Endothelial cell (in vitro differentiated cells): ENCODE data around the gene CAMKMT. TPM values are rescaled to one million over a fixed set of nuclear protein-coding genes. Genes with fewer than 3 reads are reported as not detected.

Experiments
- DNase-seq: peaks from one replicate; pipeline ENCODE4 v3.0.0; 2021; ENCODE audit warnings: low spot score
- H3K27ac Mint-ChIP-seq: one replicate; pipeline ENCODE4 v1.8.0; 2021; ENCODE audit warnings: mixed read lengths, inconsistent platforms; ENCODE audit not compliant: unreplicated experiment
- H3K27me3 Mint-ChIP-seq: one replicate; pipeline ENCODE4 v1.8.0; 2021; ENCODE audit warnings: mild to moderate bottlenecking, moderate library complexity, mixed read lengths, inconsistent platforms; ENCODE audit not compliant: unreplicated experiment
- H3K36me3 Mint-ChIP-seq: one replicate; pipeline ENCODE4 v1.8.0; 2021; ENCODE audit warnings: mild to moderate bottlenecking, low read depth, mixed read lengths, inconsistent platforms; ENCODE audit not compliant: unreplicated experiment
- H3K4me1 Mint-ChIP-seq: one replicate; pipeline ENCODE4 v1.8.0; 2021; ENCODE audit warnings: mild to moderate bottlenecking, mixed read lengths, inconsistent platforms; ENCODE audit not compliant: unreplicated experiment
- H3K4me3 Mint-ChIP-seq: one replicate; pipeline ENCODE4 v1.8.0; 2021; ENCODE audit warnings: mild to moderate bottlenecking, mixed read lengths, inconsistent platforms; ENCODE audit not compliant: unreplicated experiment
- H3K9me3 Mint-ChIP-seq: one replicate; pipeline ENCODE4 v1.8.0; 2021; ENCODE audit warnings: mixed read lengths, inconsistent platforms; ENCODE audit not compliant: unreplicated experiment
- total RNA-seq: library from RNA; stranded (reverse); fragmentation: NEBNext Ultra II Directional; extraction: Animal tissue kit (Norgen Biotek cat#: 25700); gene quantifications from one replicate; pipeline ENCODE4 v1.2.1, GENCODE V29; 2021; ENCODE audit not compliant: unreplicated experiment
- TF ChIP-seq, protein P1 (sequence below): fragments of 200-600 bp; sonication (generic); IDR thresholded peaks from one replicate; pipeline ENCODE4 v1.5.0; 2021; ENCODE audit warnings: antibody characterized with exemption; ENCODE audit not compliant: unreplicated experiment

Gene CAMKMT
- total RNA-seq, 1 donor from 2014 or later, result 8.4 TPM

DNA sequence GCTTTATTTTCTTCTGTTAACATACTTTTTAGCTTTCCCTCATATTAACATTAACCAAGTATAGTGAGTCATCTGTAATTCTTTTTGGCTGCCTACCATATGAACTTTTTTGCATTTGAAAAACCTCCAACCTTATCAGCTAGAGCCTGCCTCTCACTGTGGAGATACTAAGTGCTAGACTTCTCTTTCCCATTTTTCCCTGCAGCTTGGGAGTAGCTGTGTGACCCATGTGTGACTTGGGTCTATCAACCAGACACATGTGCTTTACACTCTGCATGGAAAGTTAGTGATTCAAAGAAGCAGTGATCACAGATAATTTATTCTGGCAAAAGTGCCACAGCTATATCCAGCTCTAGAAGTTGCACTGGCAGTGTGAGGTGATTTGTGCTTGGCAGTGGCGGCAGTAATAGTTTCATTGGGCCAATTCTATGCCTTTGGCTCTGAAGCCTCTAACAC, 36.7 kb upstream of the CAMKMT start:
- Mint-ChIP-seq H3K27me3 (no peaks in the 10 kb centered on the region), H3K36me3 (peaks cover 7% of the 10 kb centered on the region), H3K4me3 (no peak overlapping the region), H3K4me1 (no peaks in the 10 kb centered on the region), H3K9me3 (no peaks in the 10 kb centered on the region), H3K27ac (no peak overlapping the region)
- TF ChIP-seq, protein P1, sequence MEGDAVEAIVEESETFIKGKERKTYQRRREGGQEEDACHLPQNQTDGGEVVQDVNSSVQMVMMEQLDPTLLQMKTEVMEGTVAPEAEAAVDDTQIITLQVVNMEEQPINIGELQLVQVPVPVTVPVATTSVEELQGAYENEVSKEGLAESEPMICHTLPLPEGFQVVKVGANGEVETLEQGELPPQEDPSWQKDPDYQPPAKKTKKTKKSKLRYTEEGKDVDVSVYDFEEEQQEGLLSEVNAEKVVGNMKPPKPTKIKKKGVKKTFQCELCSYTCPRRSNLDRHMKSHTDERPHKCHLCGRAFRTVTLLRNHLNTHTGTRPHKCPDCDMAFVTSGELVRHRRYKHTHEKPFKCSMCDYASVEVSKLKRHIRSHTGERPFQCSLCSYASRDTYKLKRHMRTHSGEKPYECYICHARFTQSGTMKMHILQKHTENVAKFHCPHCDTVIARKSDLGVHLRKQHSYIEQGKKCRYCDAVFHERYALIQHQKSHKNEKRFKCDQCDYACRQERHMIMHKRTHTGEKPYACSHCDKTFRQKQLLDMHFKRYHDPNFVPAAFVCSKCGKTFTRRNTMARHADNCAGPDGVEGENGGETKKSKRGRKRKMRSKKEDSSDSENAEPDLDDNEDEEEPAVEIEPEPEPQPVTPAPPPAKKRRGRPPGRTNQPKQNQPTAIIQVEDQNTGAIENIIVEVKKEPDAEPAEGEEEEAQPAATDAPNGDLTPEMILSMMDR, result no peak
- no peak for DNase-seq

DNA sequence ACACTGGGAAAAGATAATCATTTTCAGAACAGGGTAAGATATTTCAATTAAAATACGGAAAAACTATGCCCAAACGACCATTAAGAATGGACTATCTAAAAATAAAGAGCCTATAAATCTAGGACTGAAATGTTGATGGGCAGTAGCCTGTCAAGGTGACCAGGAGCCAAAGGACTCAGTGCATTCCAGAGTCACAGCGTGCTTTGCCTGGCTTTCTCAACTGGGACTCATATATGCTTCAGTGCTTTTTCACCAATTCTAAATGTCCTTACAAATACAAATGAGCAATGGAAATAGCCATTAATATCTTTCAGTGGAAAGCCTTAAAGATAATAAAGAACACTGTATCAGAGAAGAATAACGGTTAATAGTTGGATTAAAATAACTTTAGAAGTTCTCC, 35.9 kb upstream of the CAMKMT start:
- H3K9me3 Mint-ChIP-seq, result no peaks in the 10 kb centered on the region
- TF ChIP-seq, protein P1, result no peak
- H3K27ac Mint-ChIP-seq, result no peak overlapping the region
- no peak for DNase-seq
- H3K4me3 Mint-ChIP-seq, result no peak overlapping the region
- peaks cover 7% of the 10 kb centered on the region for H3K36me3 Mint-ChIP-seq
- no peaks in the 10 kb centered on the region for H3K27me3 Mint-ChIP-seq
- H3K4me1 Mint-ChIP-seq, result no peaks in the 10 kb centered on the region

DNA sequence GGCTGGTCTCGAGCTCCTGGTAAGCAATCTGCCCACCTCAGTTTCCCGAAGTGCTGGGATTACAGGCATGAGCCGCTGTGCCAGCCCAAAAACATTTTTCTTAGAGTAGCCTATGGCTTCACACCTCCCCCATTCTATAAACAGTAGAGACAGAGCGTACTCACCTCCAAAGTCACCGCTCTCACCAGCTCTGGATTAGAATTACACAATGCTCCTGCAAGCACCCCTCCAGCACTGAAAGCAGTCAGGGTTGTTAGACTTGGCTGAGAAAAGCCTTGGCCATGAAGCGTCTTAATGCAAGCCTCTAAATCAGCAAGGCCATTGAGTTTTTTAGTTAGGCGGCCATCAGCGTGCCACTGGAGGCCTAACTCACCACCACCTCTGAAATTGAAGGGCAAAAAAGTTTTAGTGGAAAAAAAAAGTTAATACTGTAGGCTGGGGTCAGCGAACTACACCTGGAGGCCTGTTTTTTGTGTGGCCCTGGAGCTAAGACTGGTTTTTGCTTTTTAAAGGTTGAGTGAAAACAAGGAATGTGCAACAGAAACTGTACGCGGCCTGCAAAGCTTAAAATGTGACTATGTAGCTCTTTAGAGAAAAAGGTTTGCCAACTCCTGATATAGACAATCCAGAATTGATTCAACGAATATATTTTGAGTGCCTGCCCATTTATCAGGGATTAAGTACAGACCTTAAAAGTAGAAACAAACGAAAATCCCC, 35.0 kb upstream of the CAMKMT start:
- DNase-seq, result no peak
- H3K4me1 Mint-ChIP-seq, result no peaks in the 10 kb centered on the region
- no peak overlapping the region for H3K27ac Mint-ChIP-seq
- TF ChIP-seq, protein P1, result no peak
- H3K9me3 Mint-ChIP-seq, result no peaks in the 10 kb centered on the region
- peaks cover 7% of the 10 kb centered on the region for H3K36me3 Mint-ChIP-seq
- H3K4me3 Mint-ChIP-seq, result no peak overlapping the region
- H3K27me3 Mint-ChIP-seq, result no peaks in the 10 kb centered on the region

DNA sequence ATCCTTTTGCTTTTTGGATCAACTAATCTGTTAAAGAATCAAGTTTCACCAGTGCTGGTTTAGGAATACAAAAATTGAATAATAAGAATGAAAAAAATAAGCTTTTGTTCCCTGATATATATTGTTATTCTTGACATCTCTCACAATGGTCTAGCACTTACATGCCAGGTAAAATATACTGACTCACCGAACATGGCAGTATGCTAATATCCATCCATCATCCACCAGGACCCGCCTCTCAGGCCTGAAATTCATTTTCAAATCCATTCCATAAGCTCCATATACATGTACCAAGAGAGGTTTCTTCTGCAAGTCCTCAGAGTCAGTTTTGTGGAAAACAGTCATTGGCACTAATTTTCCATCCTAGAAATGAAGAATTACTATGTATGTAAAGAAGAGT, 33.0 kb upstream of the CAMKMT start:
- Mint-ChIP-seq H3K9me3 (no peaks in the 10 kb centered on the region), H3K4me3 (no peak overlapping the region), H3K27ac (no peak overlapping the region), H3K27me3 (no peaks in the 10 kb centered on the region), H3K36me3 (no peaks in the 10 kb centered on the region), H3K4me1 (no peaks in the 10 kb centered on the region)
- TF ChIP-seq, protein P1, result no peak
- no peak for DNase-seq

DNA sequence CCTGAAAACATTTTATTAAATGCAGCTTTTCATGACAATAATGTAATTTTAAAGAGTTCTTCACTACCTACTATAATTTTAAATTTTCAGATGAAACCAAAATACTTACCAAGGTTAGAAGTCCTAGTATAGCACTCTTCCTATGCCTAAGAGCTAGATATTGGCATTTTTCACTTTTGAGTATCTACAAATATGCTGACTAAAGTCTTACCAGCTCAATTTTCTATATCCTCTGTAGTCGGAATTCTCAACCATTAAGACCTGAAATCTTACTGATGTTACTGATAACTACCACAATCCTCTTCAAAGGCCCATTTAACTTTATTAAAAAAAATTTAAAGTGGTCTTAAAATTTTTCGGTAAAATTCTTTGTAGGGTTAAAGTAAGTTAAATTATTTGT, 32.4 kb upstream of the CAMKMT start:
- DNase-seq, result no peak
- H3K27me3 Mint-ChIP-seq, result no peaks in the 10 kb centered on the region
- no peaks in the 10 kb centered on the region for H3K9me3 Mint-ChIP-seq
- no peaks in the 10 kb centered on the region for H3K4me1 Mint-ChIP-seq
- H3K27ac Mint-ChIP-seq, result no peak overlapping the region
- no peak overlapping the region for H3K4me3 Mint-ChIP-seq
- H3K36me3 Mint-ChIP-seq, result no peaks in the 10 kb centered on the region
- TF ChIP-seq, protein P1, result no peak
